ENCODE results near the gene TRAPPC12.

Gene TRAPPC12

DNA sequence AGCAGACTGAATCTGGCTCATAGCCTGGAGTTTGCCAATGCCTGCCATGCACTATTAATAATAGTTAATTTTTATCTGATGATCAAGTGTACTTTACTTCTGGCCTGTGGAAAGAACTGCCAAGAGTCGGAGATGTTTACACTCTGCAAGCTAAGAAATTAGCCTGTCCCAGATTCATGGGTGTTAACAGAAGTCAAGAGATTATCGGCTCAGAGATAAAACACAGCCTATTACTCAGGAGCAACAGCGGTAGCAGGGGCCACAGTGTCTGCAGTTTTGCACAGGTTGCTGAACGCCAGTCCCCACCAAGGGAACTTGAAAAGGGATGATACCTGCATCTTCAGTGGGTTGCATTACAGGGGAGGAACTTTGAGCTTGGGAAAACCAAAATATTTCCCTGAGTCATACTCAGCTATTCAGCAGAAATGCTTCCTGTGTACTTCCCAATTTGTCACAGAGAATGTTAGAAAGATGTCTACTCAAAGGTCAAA is 144.1 kb downstream of the TRAPPC12 start:
- Histone ChIP-seq H3K27me3 (ENCODE audit: insufficient read depth, low read length) (no peaks in the 10 kb centered on the region), H3K9me3 (ENCODE audit: low read length) (no peaks in the 10 kb centered on the region), H3K36me3 (ENCODE audit: insufficient read depth, low read length) (no peaks in the 10 kb centered on the region), H3K4me1 (ENCODE audit: insufficient read depth, low read length) (peaks cover 5% of the 10 kb centered on the region), H3K4me3 (ENCODE audit: low read length) (no peak overlapping the region), H2AFZ (ENCODE audit: low read depth, low read length) (no peak overlapping the region)

- H2AFZ ChIP-seq (ENCODE audit: low read depth, low read length): no peak overlapping the region
- H3K27me3 ChIP-seq (ENCODE audit: insufficient read depth, low read length): no peaks in the 10 kb centered on the region
- H3K4me3 ChIP-seq (ENCODE audit: low read length): no peak overlapping the region
- no peaks in the 10 kb centered on the region for H3K4me1 ChIP-seq (ENCODE audit: insufficient read depth, low read length)
- no peaks in the 10 kb centered on the region for H3K9me3 ChIP-seq (ENCODE audit: low read length)
- H3K36me3 ChIP-seq (ENCODE audit: insufficient read depth, low read length): no peaks in the 10 kb centered on the region
These were observed 147.4 kb downstream of the TRAPPC12 start for GRCh38 chr2:3526871-3527270.

DNA sequence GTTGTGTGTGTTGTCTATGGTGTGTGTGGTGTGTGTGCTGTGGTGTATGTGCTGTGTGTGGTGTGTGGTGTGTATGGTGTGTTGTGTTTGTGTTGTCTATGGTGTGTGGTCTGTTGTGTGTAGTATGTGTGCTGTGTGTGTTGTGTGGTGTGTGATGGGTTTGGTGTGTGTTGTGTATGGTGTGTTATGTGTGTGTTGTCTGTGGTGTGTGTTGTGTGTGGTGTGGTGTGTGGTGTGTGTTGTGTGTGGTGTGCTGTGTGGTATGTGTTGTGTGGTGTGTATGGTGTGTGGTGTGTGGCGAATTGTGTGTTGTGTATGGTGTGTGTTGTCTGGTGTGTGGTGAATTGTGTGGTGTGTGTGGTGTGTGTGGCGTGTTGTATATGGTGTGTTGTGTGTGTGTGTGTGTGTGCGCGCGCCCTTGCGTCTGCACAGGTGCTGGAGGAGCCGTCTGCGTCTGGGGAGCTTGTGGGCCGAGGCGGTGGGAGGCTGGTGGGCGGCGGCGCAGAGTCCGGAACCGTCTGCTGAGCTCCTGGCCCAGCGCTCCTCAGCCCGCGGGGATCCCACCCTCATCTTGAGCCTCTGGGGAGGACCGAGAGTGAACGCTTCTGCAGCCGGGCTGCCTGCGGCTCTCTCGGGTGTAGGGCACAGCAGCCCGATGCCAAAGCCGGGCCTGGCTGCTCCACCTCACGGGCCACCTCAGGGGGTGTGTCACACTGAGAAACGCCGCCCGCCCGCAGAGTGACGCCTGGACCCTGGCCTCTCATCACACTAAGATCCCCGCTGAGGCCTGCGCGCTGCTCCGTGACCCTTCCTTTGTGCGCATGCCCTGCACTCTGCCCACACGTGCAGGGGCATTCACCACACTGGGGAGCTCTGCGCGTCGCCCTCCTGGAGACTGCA is 148.6 kb downstream of the TRAPPC12 start:
- Histone ChIP-seq H3K4me3 (ENCODE audit: low read length) (no peak overlapping the region), H3K4me1 (ENCODE audit: insufficient read depth, low read length) (no peaks in the 10 kb centered on the region), H3K36me3 (ENCODE audit: insufficient read depth, low read length) (no peaks in the 10 kb centered on the region), H3K27me3 (ENCODE audit: insufficient read depth, low read length) (no peaks in the 10 kb centered on the region), H2AFZ (ENCODE audit: low read depth, low read length) (no peak overlapping the region), H3K9me3 (ENCODE audit: low read length) (no peaks in the 10 kb centered on the region)
